Stimulated activated CD4-positive, alpha-beta T cell treated with anti-CD3 and anti-CD28 coated beads, Interleukin-4, amount 100 ng/mL, for 1 hour (primary cell): ENCODE data around the gene FGR.
A peak's percentile ranks its signal among the peaks of the same experiment; 100 is the strongest.

Experiments used
- DNase-seq: peaks from one replicate; pipeline ENCODE4 v3.0.0-alpha.2; 2020

The FGR gene

GRCh38 chr1:27599605-27600497, 35.1 kb downstream of the FGR start:
- no peak for DNase-seq

- DNase-seq: peak; percentile 46
Observed at GRCh38 chr1:27598902-27599528, 36.0 kb downstream of the FGR start.

GRCh38 chr1:27598295-27598687, 36.7 kb downstream of the FGR start:
- no peak for DNase-seq

GRCh38 chr1:27597516-27598294, 37.3 kb downstream of the FGR start:
- DNase-seq: no peak

GRCh38 chr1:27596986-27597385, 38.0 kb downstream of the FGR start:
- no peak for DNase-seq

GRCh38 chr1:27596261-27596660, 38.7 kb downstream of the FGR start:
- no peak for DNase-seq

GRCh38 chr1:27595597-27595996, 39.4 kb downstream of the FGR start:
- DNase-seq: no peak

- no peak for DNase-seq
Observed at GRCh38 chr1:27594564-27595510, 40.1 kb downstream of the FGR start.

GRCh38 chr1:27593678-27594563, 41.1 kb downstream of the FGR start:
- DNase-seq: no peak

GRCh38 chr1:27592931-27593677, 41.9 kb downstream of the FGR start:
- DNase-seq: no peak

- no peak for DNase-seq
Observed at GRCh38 chr1:27592232-27592930, 42.6 kb downstream of the FGR start.

- no peak for DNase-seq
Observed at GRCh38 chr1:27591622-27592021, 43.4 kb downstream of the FGR start.

- DNase-seq: no peak
Observed at GRCh38 chr1:27590917-27591508, 44.0 kb downstream of the FGR start.

GRCh38 chr1:27589841-27590426, 45.1 kb downstream of the FGR start:
- no peak for DNase-seq

GRCh38 chr1:27589441-27589840, 45.5 kb downstream of the FGR start:
- no peak for DNase-seq

- DNase-seq: no peak
Observed at GRCh38 chr1:27588256-27589232, 46.4 kb downstream of the FGR start.

GRCh38 chr1:27585684-27586083, 49.3 kb downstream of the FGR start:
- DNase-seq: no peak

GRCh38 chr1:27584453-27584852, 50.5 kb downstream of the FGR start:
- DNase-seq: no peak
